Effector CD4-positive, alpha-beta T cell (primary cell): ENCODE measurements around the gene PACS2.
A peak's percentile ranks its signal among the peaks of the same experiment; 100 is the strongest.

Source experiments
- DNase-seq: peaks from one replicate; pipeline ENCODE4 v3.0.0-alpha.2; 2020

The PACS2 gene

GRCh38 chr14:105411985-105412770 lies 97.6 kb downstream of the PACS2 start:
- no peak for DNase-seq

- DNase-seq: no peak
Measured at GRCh38 chr14:105412771-105413543, 98.4 kb downstream of the PACS2 start.

GRCh38 chr14:105413544-105413886 lies 99.0 kb downstream of the PACS2 start:
- DNase-seq: no peak

GRCh38 chr14:105414456-105415371 lies 100.2 kb downstream of the PACS2 start:
- DNase-seq: peak; percentile 38

- no peak for DNase-seq
Measured at GRCh38 chr14:105415481-105416428, 101.2 kb downstream of the PACS2 start.

- DNase-seq: no peak
Measured at GRCh38 chr14:105416671-105417070, 102.1 kb downstream of the PACS2 start.

GRCh38 chr14:105417690-105418121 lies 103.2 kb downstream of the PACS2 start:
- no peak for DNase-seq

GRCh38 chr14:105418269-105419194 lies 104.0 kb downstream of the PACS2 start:
- DNase-seq: no peak

- DNase-seq: peak; percentile 26
Measured at GRCh38 chr14:105419195-105420091, 104.9 kb downstream of the PACS2 start, which contains the start of gene MTA1. Gene MTA1 (plus strand): TSS chr14:105419827. CDS start chr14:105420036, 209 bp downstream.

- no peak for DNase-seq
Measured at GRCh38 chr14:105420101-105420973, 105.8 kb downstream of the PACS2 start.

GRCh38 chr14:105420974-105421674 lies 106.6 kb downstream of the PACS2 start:
- no peak for DNase-seq

- no peak for DNase-seq
Measured at GRCh38 chr14:105421723-105422615, 107.4 kb downstream of the PACS2 start.

- no peak for DNase-seq
Measured at GRCh38 chr14:105422695-105423487, 108.3 kb downstream of the PACS2 start.

- DNase-seq: no peak
Measured at GRCh38 chr14:105423488-105424195, 109.1 kb downstream of the PACS2 start.

- no peak for DNase-seq
Measured at GRCh38 chr14:105424861-105425260, 110.3 kb downstream of the PACS2 start.
